Memory B cell (primary cell): ENCODE data around the gene NELFB.
"Not testable (repeated sequence)": the region's sequence is repeated elsewhere in the genome, so short reads cannot be mapped to it uniquely, and the experiment has no call there.

ENCODE experiments used
- ATAC-seq: fragments of 150-1000 bp; cut with Tn5 transposase; 2 replicates; pipeline ENCODE4 v1.10.0; 2021; ENCODE audit warnings: low read depth, mild to moderate bottlenecking, moderate library complexity
- DNase-seq, 2 donors: peaks; one replicate each; pipeline ENCODE4 v3.0.0; 2022; ENCODE audit warnings: low spot score in 2 of 2
- H3K27ac Mint-ChIP-seq: one replicate; pipeline ENCODE4 v1.8.0; 2022; ENCODE audit warnings: mild to moderate bottlenecking, moderate library complexity, mixed read lengths
- H3K27me3 Mint-ChIP-seq: one replicate; pipeline ENCODE4 v1.8.0; 2022; ENCODE audit warnings: mixed read lengths
- H3K36me3 Mint-ChIP-seq: one replicate; pipeline ENCODE4 v1.8.0; 2022; ENCODE audit warnings: mild to moderate bottlenecking, mixed read lengths
- H3K4me1 Mint-ChIP-seq: one replicate; pipeline ENCODE4 v1.8.0; 2022; ENCODE audit warnings: mixed read lengths
- H3K4me3 Mint-ChIP-seq: one replicate; pipeline ENCODE4 v1.8.0; 2022; ENCODE audit warnings: mild to moderate bottlenecking, moderate library complexity, mixed read lengths
- H3K9me3 Mint-ChIP-seq: one replicate; pipeline ENCODE4 v1.8.0; 2022; ENCODE audit warnings: mixed read lengths

The NELFB gene

DNA sequence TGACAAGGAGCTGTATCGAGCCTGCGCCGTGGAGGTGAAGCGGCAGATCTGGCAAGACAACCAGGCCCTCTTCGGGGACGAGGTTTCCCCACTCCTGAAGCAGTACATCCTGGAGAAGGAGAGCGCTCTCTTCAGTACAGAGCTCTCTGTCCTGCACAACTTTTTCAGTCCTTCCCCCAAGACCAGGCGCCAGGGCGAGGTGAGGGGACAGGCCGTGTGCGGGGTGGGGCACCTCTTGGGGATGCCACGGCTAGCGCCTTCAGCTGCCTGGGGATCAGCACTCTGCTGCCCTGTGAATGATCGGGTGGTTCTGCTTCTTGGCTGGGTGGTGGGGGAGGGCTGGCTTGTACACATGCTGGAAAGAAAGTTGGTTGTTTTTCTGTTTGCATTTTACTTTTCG is 1.7 kb downstream of the NELFB start:
- no peaks in the 10 kb centered on the region for H3K36me3 Mint-ChIP-seq
- DNase-seq (no peak), ATAC-seq (no peak)
- peak overlapping the region; percentile 39 for H3K4me3 Mint-ChIP-seq
- H3K4me1 Mint-ChIP-seq: peaks cover 12% of the 10 kb centered on the region
- H3K27ac Mint-ChIP-seq: no peak overlapping the region
- H3K9me3 Mint-ChIP-seq: no peaks in the 10 kb centered on the region
- no peaks in the 10 kb centered on the region for H3K27me3 Mint-ChIP-seq

DNA sequence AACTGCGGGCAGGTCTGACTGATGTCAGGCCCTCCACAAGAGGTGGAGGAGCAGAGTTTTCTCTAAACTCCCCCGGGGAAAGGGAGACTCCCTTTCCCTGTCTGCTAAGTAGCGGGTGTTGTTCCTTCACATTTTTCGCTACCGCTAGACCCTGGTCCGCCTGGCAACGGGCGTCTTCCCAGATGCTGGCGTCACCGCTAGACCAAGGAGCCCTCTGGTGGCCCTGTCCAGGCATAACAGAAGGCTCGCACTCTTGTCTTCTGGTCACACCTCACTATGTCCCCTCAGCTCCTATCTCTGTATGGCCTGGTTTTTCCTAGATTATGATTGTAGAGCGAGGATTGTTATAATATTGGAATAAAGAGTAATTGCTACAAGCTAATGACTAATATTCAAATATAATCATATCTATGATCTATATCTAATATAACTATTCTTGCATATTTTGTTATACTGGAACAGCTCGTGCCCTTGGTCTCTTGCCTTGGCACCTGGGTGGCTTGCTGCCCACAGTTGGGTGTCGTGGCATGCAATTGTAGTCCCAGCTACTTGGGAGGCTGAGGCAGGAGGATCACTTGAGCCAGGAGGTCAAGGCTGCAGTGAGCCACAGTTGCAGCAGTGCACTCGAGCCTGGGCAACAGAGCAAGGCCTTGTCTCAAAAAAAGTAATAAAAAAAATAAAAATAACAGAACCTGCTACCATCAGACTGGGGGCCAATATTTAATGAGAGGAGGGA is 7.2 kb downstream of the NELFB start:
- not testable (repeated sequence) for H3K9me3 Mint-ChIP-seq, DNase-seq, H3K27ac Mint-ChIP-seq, H3K27me3 Mint-ChIP-seq, H3K4me3 Mint-ChIP-seq, H3K36me3 Mint-ChIP-seq, H3K4me1 Mint-ChIP-seq, ATAC-seq

DNA sequence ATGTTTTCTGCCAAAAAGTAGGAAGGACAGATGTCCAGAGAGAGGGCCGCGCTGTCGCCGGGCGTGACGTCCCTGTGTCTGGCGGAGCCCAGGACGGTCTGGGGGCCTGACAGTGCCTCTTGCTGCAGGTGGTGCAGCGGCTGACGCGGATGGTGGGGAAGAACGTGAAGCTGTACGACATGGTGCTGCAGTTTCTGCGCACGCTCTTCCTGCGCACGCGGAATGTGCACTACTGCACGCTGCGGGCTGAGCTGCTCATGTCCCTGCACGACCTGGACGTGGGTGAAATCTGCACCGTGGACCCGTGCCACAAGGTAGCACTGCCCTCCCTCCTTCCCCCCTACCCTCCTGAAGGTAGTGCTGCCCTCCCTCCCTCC is 7.8 kb downstream of the NELFB start:
- peaks cover 12% of the 10 kb centered on the region for H3K4me1 Mint-ChIP-seq
- no peaks in the 10 kb centered on the region for H3K9me3 Mint-ChIP-seq
- DNase-seq: no peak
- no peak for ATAC-seq
- no peak overlapping the region for H3K4me3 Mint-ChIP-seq
- H3K27me3 Mint-ChIP-seq: no peaks in the 10 kb centered on the region
- no peak overlapping the region for H3K27ac Mint-ChIP-seq
- H3K36me3 Mint-ChIP-seq: peaks cover 3% of the 10 kb centered on the region

GRCh38 chr9:137263506-137263905 is 8.4 kb downstream of the NELFB start:
- H3K9me3 Mint-ChIP-seq: no peaks in the 10 kb centered on the region

DNA sequence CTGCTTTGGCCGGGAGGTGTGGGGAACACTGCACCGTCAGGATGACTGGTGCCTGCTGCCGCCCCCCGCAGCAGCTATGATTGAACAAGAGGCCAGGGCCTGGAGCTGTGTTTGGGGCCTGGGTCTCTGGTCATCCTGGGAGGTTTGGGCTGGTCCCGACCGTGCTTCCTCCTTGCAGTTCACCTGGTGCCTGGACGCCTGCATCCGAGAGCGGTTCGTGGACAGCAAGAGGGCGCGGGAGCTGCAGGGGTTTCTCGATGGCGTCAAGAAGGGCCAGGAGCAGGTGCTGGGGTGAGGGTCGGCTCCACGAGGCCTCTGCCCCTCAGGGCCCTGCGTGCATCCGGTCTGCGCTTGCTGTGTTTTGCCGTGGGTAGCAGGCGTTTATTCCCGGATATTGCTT is 8.9 kb downstream of the NELFB start:
- ATAC-seq: no peak
- Mint-ChIP-seq H3K27ac (no peak overlapping the region), H3K4me3 (no peak overlapping the region), H3K36me3 (peaks cover 6% of the 10 kb centered on the region), H3K9me3 (no peaks in the 10 kb centered on the region), H3K27me3 (no peaks in the 10 kb centered on the region), H3K4me1 (peaks cover 20% of the 10 kb centered on the region)
- no peak for DNase-seq

More at GRCh38 chr9:137263506-137263905, 8.4 kb downstream of the NELFB start:
- Mint-ChIP-seq H3K4me3 (no peak overlapping the region), H3K4me1 (peaks cover 16% of the 10 kb centered on the region), H3K36me3 (peaks cover 3% of the 10 kb centered on the region), H3K27ac (no peak overlapping the region), H3K27me3 (no peaks in the 10 kb centered on the region)
- ATAC-seq (no peak), DNase-seq (no peak)

GRCh38 chr9:137265496-137266161 is 10.5 kb downstream of the NELFB start:
- no peak overlapping the region for H3K4me3 Mint-ChIP-seq
- peaks cover 26% of the 10 kb centered on the region for H3K4me1 Mint-ChIP-seq
- no peak for DNase-seq
- peaks cover 6% of the 10 kb centered on the region for H3K36me3 Mint-ChIP-seq
- no peak for ATAC-seq
- H3K27me3 Mint-ChIP-seq: no peaks in the 10 kb centered on the region
- H3K27ac Mint-ChIP-seq: no peak overlapping the region
- no peaks in the 10 kb centered on the region for H3K9me3 Mint-ChIP-seq

DNA sequence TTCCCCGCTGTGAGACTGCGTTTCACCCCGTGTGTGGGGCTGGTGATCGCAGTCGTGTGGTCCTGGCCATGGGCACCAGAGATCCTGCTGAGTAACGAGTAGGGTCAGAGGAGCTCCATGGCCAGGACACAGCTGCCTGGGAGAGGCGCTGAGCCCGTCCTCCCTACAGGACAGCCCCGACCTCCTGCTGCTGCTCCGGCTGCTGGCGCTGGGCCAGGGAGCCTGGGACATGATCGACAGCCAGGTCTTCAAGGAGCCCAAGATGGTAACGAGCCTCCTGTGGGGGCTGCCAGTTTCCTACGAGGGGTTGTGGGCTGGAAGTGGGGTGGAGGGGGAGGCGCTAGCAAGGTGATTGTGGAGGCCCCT is 11.0 kb downstream of the NELFB start:
- ATAC-seq (no peak), DNase-seq (no peak)
- no peak overlapping the region for H3K27ac Mint-ChIP-seq
- H3K36me3 Mint-ChIP-seq: peaks cover 6% of the 10 kb centered on the region
- peaks cover 26% of the 10 kb centered on the region for H3K4me1 Mint-ChIP-seq
- no peaks in the 10 kb centered on the region for H3K9me3 Mint-ChIP-seq
- no peaks in the 10 kb centered on the region for H3K27me3 Mint-ChIP-seq
- no peak overlapping the region for H3K4me3 Mint-ChIP-seq

- Mint-ChIP-seq H3K27ac (no peak overlapping the region), H3K36me3 (peaks cover 6% of the 10 kb centered on the region), H3K4me1 (peaks cover 26% of the 10 kb centered on the region), H3K4me3 (no peak overlapping the region), H3K27me3 (no peaks in the 10 kb centered on the region), H3K9me3 (no peaks in the 10 kb centered on the region)
- no peak for ATAC-seq
- DNase-seq: no peak
These were observed 11.7 kb downstream of the NELFB start for GRCh38 chr9:137266585-137267453.

DNA sequence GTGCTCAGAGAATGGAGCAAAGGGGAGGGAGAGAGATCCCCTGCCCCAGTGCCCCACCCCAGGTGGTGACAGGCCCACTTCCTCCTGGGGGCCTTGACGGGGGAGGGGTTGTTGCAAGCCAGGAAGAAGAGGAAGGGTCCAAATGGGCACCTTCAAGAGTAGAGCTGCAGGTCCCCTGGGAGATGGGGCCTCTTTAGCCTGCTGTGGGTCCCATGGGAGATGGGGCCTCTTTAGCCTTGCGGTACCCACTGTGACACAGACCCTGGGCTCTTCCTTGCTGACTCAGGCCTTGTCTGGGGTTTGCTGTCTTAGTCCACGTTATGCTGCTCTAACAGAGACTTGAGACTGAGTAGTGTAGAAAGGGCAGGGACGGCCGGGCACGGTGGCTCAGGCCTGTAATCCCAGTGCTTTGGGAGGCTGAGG is 12.8 kb downstream of the NELFB start:
- Mint-ChIP-seq H3K4me3 (peak overlapping the region; percentile 87), H3K36me3 (peaks cover 6% of the 10 kb centered on the region)

GRCh38 chr9:137268538-137269201 is 13.5 kb downstream of the NELFB start:
- H3K4me3 Mint-ChIP-seq: peak overlapping the region; percentile 87
- no peaks in the 10 kb centered on the region for H3K27me3 Mint-ChIP-seq
- no peaks in the 10 kb centered on the region for H3K9me3 Mint-ChIP-seq
- DNase-seq (no peak), ATAC-seq (peak; percentile 9)
- peak overlapping the region; percentile 54 for H3K27ac Mint-ChIP-seq
- H3K4me1 Mint-ChIP-seq: peaks cover 22% of the 10 kb centered on the region
- peaks cover 6% of the 10 kb centered on the region for H3K36me3 Mint-ChIP-seq

More for the DNA sequence above, 12.8 kb downstream of the NELFB start:
- Mint-ChIP-seq H3K9me3 (no peaks in the 10 kb centered on the region), H3K27me3 (no peaks in the 10 kb centered on the region), H3K4me1 (peaks cover 25% of the 10 kb centered on the region), H3K27ac (peak overlapping the region; percentile 54)
- DNase-seq (no peak), ATAC-seq (peak; percentile 44)

GRCh38 chr9:137269231-137269772 is 14.2 kb downstream of the NELFB start:
- Mint-ChIP-seq H3K27me3 (no peaks in the 10 kb centered on the region), H3K4me3 (peak overlapping the region; percentile 87), H3K36me3 (peaks cover 6% of the 10 kb centered on the region), H3K4me1 (peaks cover 22% of the 10 kb centered on the region), H3K27ac (peak overlapping the region; percentile 54), H3K9me3 (no peaks in the 10 kb centered on the region)
- DNase-seq (no peak), ATAC-seq (peak; percentile 77)

- Mint-ChIP-seq H3K27ac (no peak overlapping the region), H3K9me3 (no peaks in the 10 kb centered on the region), H3K4me1 (peaks cover 36% of the 10 kb centered on the region), H3K27me3 (no peaks in the 10 kb centered on the region), H3K36me3 (peaks cover 6% of the 10 kb centered on the region), H3K4me3 (no peak overlapping the region)
- no peak for DNase-seq
- no peak for ATAC-seq
These were observed 16.0 kb downstream of the NELFB start for GRCh38 chr9:137270929-137271695.

- no peak for ATAC-seq
- H3K27me3 Mint-ChIP-seq: no peaks in the 10 kb centered on the region
- peaks cover 6% of the 10 kb centered on the region for H3K36me3 Mint-ChIP-seq
- H3K27ac Mint-ChIP-seq: no peak overlapping the region
- no peaks in the 10 kb centered on the region for H3K9me3 Mint-ChIP-seq
- no peak overlapping the region for H3K4me3 Mint-ChIP-seq
- peaks cover 38% of the 10 kb centered on the region for H3K4me1 Mint-ChIP-seq
- no peak for DNase-seq
These were observed 16.6 kb downstream of the NELFB start for GRCh38 chr9:137271696-137272076.
